NT2/D1 (cell line): ENCODE data around the gene BARHL2.

Experiments used
- DNase-seq: peaks from one replicate; pipeline ENCODE4 v3.0.0-alpha.2; 2011; ENCODE audit warnings: low read depth, low spot score
- H3K27me3 ChIP-seq: 2 replicates; pipeline ENCODE4 v1.6.0; 2011; ENCODE audit warnings: mild to moderate bottlenecking; ENCODE audit not compliant: insufficient read length, insufficient read depth
- H3K36me3 ChIP-seq: 2 replicates; pipeline ENCODE4 v1.6.1; 2011; ENCODE audit warnings: mild to moderate bottlenecking, low read length, mixed read lengths; ENCODE audit not compliant: insufficient read depth, insufficient read length
- H3K4me1 ChIP-seq: 2 replicates; pipeline ENCODE4 v1.5.1; 2011; ENCODE audit not compliant: insufficient read depth, insufficient read length
- H3K4me3 ChIP-seq: 2 replicates; pipeline ENCODE4 v1.5.1; 2011; ENCODE audit warnings: low read depth; ENCODE audit not compliant: insufficient read length
- H3K9ac ChIP-seq: 2 replicates; pipeline ENCODE4 v1.6.0; 2011; ENCODE audit warnings: low read depth; ENCODE audit not compliant: insufficient read length
- H3K9me3 ChIP-seq: 2 replicates; pipeline ENCODE4 v1.5.1; 2011; ENCODE audit warnings: mild to moderate bottlenecking, low read length; ENCODE audit not compliant: insufficient read depth
- SUZ12 ChIP-seq: IDR thresholded peaks from 2 replicates; pipeline ENCODE4 v1.6.1; 2011; ENCODE audit not compliant: insufficient read length, insufficient read depth; ENCODE audit errors: extremely low read depth
- YY1 ChIP-seq: IDR thresholded peaks from 2 replicates; pipeline ENCODE4 v1.6.1; 2011; ENCODE audit not compliant: insufficient read length, insufficient read depth
- ZNF274 ChIP-seq: IDR thresholded peaks from 2 replicates; pipeline ENCODE4 v1.6.1; 2011; ENCODE audit warnings: mild to moderate bottlenecking, low read depth, low read length

BARHL2 gene

GRCh38 chr1:90746857-90747256 is 29.8 kb upstream of the BARHL2 start:
- H3K9ac ChIP-seq = no peak overlapping the region
- H3K9me3 ChIP-seq = no peaks in the 10 kb centered on the region
- H3K36me3 ChIP-seq = no peaks in the 10 kb centered on the region
- H3K4me1 ChIP-seq = no peaks in the 10 kb centered on the region
- H3K27me3 ChIP-seq = no peaks in the 10 kb centered on the region
- DNase-seq = no peak
- no peak overlapping the region for H3K4me3 ChIP-seq
- TF ChIP-seq YY1 = no peak
- TF ChIP-seq ZNF274 = no peak
- TF ChIP-seq SUZ12 = no peak

DNA sequence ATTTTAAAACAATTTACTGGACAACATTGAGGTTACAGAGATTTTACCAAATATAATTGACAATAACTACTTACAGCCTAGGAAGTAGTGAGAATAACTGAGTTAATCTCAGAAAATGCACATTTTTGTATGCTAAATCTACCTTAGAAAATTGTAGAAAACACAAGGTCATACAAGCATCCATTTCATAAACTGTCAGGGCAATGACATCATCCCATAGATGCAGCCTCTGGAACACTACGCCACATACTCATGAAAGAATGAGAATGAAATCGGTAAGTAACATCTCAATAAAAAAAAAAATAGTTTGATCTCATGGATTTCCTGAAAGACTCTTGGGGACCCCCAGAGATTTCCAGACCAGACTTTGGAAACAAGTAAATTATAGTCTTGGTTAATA is 28.9 kb upstream of the BARHL2 start:
- H3K9me3 ChIP-seq = no peaks in the 10 kb centered on the region
- no peak overlapping the region for H3K9ac ChIP-seq
- no peaks in the 10 kb centered on the region for H3K36me3 ChIP-seq
- no peaks in the 10 kb centered on the region for H3K27me3 ChIP-seq
- no peak for DNase-seq
- TF ChIP-seq ZNF274 (no peak), SUZ12 (no peak), YY1 (no peak)
- H3K4me1 ChIP-seq = no peaks in the 10 kb centered on the region
- no peak overlapping the region for H3K4me3 ChIP-seq

- H3K4me3 ChIP-seq = no peak overlapping the region
- H3K4me1 ChIP-seq = no peaks in the 10 kb centered on the region
- no peak overlapping the region for H3K9ac ChIP-seq
- TF ChIP-seq SUZ12 = no peak
- no peak for TF ChIP-seq YY1
- TF ChIP-seq ZNF274 = no peak
- H3K27me3 ChIP-seq = peaks cover 66% of the 10 kb centered on the region
- no peaks in the 10 kb centered on the region for H3K36me3 ChIP-seq
- DNase-seq = no peak
- H3K9me3 ChIP-seq = no peaks in the 10 kb centered on the region
These were observed 15.0 kb upstream of the BARHL2 start for GRCh38 chr1:90732136-90732535.

- Histone ChIP-seq H3K9ac (no peak overlapping the region), H3K36me3 (no peaks in the 10 kb centered on the region), H3K4me3 (no peak overlapping the region), H3K27me3 (peaks cover 72% of the 10 kb centered on the region), H3K4me1 (no peaks in the 10 kb centered on the region), H3K9me3 (no peaks in the 10 kb centered on the region)
- no peak for DNase-seq
- TF ChIP-seq ZNF274 = no peak
- TF ChIP-seq SUZ12 = no peak
- no peak for TF ChIP-seq YY1
These were observed 14.4 kb upstream of the BARHL2 start for GRCh38 chr1:90731382-90732050.

DNA sequence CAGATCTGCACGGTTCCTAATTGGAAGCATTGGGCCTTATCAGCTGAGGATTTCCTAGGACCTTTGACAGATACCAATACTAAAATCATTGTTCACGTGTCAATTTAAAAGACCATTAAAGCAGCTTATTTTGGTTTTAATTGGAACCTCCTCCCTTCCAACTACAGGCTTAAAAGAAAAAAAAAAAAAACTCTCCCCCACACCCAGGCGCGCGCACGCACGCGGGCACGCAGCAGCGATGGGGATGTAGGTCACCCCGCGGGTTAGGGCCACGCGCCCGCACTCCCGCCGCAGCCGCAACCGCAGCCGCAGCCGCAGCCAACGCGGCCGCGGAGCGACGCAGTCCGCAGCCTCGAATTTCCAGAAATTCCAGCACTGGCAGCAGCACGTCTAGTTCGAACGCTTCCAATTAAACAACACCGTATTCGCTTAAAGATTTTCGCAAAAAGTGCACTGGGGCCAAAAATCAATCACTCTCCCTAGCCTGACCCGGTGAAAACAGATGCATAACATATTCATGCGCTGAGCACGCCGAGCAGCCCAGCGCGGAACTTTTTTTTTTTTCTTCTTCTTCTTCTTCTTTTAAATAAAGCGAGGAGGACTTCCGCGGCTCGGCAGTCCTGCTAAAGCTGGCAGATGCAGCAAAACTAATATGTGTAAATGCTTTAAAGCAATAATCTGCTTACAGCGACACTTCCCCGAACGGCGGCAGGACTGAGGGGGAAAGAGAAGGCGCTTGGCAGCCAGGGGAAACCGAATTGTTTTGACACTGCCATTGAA is 13.3 kb upstream of the BARHL2 start:
- peaks cover 83% of the 10 kb centered on the region for H3K27me3 ChIP-seq
- H3K4me3 ChIP-seq = peak overlapping the region; percentile 31
- H3K36me3 ChIP-seq = no peaks in the 10 kb centered on the region
- H3K9ac ChIP-seq = peak overlapping the region; percentile 62
- no peak for TF ChIP-seq YY1
- no peak for TF ChIP-seq SUZ12
- TF ChIP-seq ZNF274 = no peak
- H3K9me3 ChIP-seq = no peaks in the 10 kb centered on the region
- H3K4me1 ChIP-seq = no peaks in the 10 kb centered on the region
- no peak for DNase-seq

GRCh38 chr1:90729504-90730242 is 12.6 kb upstream of the BARHL2 start:
- Histone ChIP-seq H3K4me3 (peak overlapping the region; percentile 31), H3K36me3 (no peaks in the 10 kb centered on the region), H3K9ac (peak overlapping the region; percentile 62), H3K9me3 (no peaks in the 10 kb centered on the region), H3K4me1 (no peaks in the 10 kb centered on the region), H3K27me3 (peaks cover 91% of the 10 kb centered on the region)
- TF ChIP-seq ZNF274 (no peak), YY1 (no peak), SUZ12 (no peak)
- no peak for DNase-seq
